HG02884 (cell line): ENCODE data around the gene IL1RL2.

ENCODE experiments used
- ATAC-seq: cut with Tn5 transposase; IDR thresholded peaks from one replicate; pipeline ENCODE4 v1.9.1; 2021; ENCODE audit warnings: mild to moderate bottlenecking, moderate library complexity; ENCODE audit not compliant: unreplicated experiment

The IL1RL2 gene

DNA sequence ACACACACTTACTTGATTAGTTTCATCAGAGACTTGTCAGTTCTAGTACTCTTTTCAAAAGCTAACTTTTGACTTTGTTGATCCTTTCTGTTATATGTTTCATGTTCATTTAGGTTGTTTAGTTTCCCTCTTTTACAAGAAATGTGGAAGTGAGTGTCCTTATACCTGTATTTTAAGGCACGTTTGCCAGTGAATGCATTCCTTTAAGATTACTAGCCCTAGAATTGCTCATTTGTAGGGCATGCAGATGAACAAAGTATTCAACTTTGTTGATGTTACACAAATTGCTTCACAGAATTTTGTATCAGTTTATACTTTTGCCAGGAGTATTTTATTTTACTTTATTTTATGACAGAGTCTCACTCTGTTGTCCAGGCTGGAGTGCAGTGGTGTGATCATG lies 6.3 kb downstream of the IL1RL2 start:
- no peak for ATAC-seq

DNA sequence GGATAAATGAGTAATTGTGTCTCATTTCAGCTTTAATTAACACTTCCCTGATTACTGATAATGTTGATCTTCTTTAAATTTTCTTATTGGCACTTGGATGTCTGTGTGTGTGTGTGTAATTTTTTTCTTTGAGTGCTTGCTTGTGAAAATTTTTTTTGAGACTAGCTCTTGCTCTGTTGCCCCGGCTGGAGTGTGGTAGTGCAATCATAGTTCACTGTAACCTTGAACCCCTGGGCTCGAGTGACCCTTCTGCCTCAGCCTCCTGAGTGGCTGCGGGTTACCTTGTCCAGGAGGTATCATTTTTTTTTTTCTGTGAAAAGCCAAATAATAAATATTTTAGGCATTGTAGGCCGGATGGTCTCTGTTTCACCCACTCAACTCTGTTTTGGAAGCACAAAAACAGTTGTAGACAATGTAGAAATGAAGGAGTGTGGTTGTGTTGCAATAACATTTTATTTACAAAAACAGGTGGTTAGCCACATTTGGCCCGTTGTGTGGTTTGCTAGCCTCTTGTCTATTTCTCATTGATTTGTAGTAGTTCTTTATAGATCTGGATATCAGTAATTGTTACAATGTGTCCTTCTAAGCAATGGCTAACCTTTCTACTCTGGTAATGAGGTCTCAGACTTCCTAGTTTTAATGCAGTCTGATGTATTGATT lies 7.9 kb downstream of the IL1RL2 start:
- ATAC-seq, result no peak

DNA sequence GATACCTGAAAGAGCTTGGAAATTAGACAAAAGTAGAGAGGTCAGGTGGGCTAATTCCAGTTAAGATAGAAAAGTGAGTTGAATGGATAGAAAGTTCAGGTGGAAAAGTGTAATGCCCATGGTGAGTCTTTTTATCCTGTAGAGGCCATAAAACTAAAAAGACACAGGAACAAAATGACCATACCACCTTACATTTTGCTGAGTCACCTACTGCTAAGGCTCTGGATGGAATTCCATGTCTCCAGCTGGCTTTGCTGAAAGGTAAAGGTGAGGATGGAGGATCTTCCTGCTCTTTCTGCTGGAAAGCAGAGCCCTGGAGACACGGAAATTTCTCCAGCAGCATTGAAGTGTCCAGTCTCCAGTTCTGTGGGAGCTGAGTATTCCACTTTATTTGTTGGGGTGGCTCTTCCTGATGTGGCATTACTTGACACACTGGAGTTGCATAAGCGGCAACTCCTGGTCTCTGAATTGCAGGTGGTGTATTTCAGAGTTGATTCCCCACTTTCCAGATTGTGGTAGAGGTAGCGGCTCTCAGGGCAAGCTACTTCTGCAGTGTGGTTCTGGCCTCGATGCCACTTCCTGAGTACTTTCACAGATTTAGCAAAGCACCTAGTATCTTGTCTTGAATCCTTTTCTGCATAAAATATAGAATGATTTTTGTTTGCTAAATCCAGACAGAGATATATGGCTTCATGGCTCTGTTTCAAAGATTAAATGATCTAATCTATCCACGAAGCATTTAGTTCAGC lies 10.7 kb downstream of the IL1RL2 start:
- ATAC-seq, result no peak

DNA sequence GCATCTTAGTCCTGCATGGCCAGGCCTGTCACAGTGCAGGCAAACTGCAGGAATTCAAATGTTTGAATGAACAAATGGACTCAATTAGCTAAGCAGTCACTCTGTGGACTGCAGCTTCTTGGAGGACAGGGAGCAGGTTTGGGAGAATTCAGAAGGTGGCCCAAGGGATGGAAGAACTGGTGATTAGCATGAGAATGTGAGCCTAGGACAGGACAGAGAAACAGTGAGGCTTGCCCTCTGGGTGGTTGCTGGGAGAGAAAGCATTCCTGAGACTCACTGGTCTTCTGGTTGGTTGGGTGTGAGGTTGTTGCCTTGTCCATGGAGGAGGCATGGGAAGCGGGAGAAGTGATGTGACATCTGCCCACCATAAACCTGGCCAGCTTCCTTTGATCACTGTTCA lies 13.7 kb downstream of the IL1RL2 start:
- ATAC-seq, result no peak

DNA sequence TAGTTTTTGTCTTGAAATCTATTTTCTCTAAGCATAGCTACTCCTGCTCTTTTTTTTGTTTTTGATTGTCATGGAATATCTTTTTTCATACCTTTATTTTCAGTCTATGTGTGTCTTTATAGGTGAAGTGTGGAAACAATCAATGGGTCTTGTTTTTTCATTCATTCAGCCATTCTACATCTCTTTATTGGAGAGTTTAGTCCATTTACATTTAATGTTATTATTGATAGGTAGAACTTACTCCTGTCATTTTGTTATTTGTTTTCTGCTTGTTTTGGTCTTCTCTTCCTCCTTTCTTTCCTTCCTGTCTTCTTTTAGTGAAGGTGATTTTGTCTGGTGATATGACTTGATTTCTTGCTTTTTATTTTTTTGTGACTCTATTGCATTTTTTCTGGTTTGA lies 17.8 kb downstream of the IL1RL2 start:
- no peak for ATAC-seq

DNA sequence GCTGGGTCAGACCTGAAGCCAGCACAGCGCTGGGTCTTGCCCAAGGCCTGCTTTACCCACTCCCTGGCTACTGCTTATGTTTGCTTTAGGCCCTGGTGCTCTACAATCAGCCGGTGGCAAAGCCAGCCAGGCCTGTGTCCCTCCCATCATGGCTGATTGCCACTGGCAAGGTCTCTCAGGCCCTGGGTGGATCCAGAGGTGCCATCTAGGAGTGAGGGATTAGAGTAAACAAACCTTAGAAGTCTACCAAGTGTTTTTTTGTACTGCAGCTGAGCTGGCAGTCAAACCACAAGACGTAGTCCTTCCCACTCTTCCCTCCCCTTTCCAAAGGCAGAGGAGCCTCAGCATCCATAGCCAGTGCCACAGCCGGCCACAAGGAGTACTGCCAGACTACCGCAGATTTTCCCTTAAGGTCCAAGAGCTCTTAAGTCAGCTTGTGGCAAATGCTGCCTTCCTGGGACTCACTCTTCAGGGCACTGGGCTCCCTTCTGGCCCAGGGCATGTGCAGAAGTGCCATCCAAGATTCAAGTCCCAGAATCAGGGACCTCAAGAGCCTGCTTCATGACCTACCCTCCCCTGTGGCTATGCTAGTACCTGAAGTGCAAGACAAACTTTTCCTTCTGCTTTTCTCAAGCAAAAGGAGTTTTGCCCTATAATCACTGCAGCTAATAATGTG lies 20.0 kb downstream of the IL1RL2 start:
- ATAC-seq, result no peak

DNA sequence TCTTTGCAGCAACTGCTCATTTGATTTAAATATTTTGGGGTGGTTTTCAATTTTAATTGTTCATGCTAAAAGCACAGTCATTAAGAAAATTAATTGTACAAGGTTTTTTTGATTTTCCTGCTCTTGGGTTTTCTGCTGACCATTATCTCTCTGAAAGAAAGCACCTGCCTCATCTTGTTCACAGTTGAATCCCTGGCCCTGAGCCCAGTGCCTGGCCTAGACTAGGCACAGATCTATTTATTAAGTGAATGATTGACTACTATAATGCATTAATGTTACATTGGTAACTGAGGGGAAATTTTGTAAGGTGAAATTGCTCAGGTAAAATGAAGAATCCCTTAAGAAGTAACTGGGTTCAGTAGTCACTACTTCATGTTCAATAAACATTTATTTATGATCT lies 22.0 kb downstream of the IL1RL2 start:
- no peak for ATAC-seq

DNA sequence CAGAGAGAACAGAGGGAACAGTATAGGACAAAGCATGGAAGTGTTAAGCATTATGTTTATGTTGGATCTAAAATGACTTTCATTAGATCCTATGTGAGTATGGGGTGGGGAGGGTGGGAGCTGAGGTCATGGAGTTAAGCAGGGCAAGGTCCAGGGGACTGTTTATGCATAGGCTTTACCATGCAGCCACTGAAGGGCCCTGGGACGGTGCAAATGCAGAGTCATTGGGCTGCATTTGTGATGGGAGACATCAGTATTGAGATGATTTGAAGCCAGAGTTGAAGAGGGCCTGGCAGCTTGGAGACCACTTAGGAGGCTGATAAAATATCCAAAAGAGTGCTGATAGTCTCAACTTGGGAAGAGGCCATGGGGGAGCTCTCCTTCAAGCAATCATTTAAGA lies 22.7 kb downstream of the IL1RL2 start:
- no peak for ATAC-seq

DNA sequence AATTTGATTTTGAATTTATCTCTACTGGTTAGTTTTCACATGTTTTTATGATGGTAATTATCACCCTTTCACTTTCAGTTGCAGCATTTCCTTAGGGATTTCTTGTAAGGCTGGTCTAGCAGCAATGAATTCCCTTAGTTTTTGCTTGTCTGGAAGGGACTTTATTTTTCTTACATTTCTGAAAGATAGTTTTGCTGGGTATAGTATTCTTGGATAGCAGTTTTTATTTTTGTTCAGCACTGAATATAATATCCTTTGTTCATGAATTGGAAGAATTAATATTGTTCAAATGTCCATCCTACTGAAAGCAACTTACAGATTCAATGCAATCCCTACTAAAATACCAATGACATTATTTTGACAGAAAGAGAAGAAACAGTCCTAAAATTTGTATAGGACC lies 30.2 kb downstream of the IL1RL2 start:
- ATAC-seq, result no peak

DNA sequence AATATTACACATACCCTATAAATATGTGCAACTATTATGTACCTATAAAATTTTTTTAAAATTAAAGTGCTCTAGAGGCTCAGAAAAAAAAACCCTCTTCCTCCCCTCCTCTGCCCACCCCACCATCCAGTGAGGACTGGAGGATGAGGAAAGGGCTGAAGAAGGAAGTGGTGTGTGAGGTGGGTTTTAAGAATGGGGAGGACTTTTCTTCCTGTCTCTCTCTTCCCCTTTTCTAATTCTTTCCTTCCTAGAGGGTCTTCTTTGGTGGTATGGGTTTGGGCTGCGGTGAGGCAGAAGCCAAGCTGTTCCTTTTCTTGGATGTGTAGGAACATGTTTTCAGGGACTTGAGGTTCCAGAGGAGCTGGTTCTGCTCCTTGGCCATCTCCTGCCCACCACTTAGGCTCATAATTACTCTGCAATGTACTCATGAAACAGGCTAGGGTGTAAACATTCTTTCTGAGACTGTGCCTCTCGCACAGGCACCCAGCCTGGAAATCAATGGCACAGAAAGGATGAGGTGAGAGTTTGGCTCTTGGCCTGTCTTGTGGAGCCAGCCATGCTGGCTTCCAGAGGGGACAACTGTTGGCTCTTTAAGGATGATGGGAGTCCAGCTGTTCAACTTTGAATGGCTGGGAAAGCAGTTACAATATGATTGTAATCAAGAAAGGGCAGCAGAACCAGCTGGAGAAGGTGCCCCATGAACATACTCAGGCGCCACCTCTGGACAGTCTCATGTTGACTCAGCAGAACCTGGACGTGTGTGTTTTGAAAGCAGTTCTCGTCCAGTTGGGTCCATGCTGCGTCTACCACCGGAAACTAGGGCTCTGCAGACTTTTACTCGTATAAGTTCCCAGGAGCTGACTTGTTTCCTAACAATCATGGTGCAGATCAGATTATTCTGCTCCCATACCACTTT lies 38.3 kb downstream of the IL1RL2 start:
- ATAC-seq, result no peak

DNA sequence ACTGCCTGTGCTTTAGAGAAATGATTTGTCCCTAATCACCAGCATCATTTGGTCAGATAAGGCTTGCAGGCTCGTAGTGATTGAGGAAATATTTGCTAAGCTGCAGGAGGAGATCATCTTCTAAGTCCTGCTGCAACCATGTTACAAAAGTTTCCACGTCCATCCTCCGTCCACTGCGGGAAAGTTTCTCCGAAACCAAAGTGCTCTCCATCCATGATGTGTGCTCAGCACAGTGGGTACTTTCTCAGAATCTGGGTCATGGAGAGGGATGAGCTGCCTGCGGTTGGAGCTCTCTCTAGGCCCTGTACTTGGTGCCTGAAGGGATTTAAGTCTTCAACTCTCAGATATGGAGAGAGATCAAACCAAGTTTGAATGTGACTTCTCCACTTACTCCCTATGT lies 39.3 kb downstream of the IL1RL2 start:
- ATAC-seq, result no peak

DNA sequence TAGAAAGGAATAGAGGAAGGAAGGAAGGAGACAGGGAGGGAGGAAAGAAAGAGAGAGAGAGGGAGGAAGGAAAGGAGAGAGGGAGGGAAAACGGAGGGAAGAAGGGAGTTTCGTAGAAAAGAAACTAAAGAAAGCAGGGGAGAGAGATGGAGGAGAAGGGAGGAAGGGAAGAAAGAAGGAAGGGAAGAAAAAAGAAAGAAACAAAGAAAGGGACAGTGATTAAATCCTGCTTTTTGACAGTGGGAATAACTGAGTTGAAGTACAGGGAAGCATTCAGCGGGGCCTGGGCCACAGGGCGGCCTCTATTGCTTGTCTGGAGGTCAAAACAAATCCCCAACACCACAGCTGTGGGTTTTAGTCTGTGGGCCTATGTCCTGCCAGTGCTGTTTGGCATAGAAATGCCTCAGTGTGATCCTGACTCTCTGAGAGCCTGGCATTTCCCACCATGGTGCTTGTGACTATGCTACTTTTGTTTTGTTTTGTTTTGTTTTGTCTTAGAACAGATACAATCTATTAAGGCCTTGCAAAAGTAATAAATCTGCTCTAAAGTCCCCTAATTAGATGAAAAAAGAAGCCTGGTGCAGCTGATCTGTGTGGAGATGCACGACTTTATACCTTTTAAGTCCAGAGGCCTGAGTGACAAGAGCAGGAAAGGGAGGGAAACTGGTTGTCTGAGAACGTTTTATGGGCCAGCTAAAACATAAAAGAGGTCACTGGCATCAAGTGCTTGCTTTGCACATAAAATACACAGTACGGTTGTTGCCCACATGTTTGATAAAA lies 40.0 kb downstream of the IL1RL2 start:
- no peak for ATAC-seq

DNA sequence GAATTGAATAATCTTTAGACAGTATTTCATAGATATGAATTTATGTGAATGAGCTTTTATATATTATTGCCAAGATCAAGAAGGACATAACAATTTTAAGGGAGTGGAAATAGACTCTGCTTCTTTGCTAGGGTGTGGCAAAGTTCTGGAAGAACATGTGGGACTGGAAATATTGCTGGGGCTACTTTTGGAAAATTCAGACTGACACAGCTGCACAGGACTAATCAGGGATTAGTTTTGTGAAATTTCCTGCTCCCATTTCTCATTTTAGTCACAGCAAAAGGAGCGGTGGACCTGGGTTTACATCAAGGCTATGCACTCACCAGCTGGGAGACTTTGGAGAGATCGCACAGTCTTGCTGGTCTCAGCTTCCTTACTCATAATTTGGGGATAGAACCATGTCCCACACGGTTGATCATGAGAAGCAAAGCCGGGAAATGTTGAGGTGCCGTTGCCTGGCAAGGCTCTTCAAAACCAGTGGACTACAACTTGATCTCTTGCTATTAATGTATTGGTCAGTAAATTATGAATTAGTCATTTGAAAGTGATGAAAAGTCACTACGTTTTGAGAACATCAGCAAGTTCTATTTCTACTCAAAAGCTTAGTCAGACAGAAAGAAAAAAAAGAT lies 42.4 kb downstream of the IL1RL2 start:
- no peak for ATAC-seq

DNA sequence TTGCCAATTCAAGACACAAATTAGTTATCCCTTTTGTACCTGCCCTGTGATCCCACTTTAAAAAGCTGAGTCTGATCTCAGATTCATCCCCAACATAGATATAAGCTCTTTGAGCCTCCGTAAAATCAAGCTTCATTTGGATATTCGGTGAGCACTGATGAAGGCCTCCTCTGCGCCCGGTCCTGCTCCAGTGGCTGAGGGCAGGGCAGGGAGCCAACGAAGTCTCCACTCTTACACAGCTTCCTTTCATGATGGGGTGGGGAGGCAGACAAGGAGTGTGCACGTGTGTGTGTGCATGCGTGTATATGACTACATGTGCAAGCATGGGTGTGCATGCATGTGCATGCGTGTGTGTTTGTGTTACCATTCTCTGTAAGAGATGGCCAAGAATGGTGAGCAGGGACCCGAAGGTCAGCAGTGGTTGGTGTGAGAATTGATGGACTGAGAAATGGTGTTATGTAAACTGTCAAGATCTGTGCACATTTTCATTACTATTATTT lies 43.6 kb downstream of the IL1RL2 start:
- no peak for ATAC-seq

DNA sequence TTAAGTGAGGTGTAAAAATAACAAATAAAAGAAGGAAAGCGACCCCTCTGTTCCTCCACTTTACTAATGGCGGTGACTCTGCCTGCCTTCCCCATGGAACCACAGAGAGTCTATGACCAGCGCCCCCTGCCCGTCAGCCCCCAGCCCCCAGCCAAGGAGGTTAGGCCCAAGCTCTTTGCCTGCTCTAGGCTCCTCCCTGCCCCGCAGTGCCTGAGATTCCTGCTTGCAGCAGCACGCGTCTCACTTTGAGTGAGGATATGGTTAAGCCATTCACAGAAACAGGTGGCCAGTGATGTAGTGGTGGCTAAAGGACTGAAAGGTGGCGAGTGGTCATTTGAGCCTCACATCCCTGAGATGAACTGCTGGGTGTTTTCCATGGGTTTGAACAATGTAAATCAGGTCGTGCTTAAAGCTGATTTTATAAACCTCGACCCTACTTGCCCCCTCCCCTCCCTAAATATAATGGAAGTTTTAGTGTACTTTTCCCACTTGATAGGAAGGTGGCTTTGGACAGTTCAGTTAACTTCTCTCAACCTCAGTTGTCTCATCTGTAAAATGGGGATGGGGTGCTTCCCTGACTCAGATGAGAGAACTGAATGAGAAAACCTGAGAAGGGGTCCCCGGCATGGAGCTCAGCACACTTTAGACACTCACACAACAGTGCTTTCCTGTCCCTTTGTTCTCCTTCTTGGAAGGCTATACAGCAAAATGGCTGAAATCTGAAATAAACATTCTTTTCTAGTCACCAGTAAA lies 46.5 kb downstream of the IL1RL2 start:
- ATAC-seq, result no peak

DNA sequence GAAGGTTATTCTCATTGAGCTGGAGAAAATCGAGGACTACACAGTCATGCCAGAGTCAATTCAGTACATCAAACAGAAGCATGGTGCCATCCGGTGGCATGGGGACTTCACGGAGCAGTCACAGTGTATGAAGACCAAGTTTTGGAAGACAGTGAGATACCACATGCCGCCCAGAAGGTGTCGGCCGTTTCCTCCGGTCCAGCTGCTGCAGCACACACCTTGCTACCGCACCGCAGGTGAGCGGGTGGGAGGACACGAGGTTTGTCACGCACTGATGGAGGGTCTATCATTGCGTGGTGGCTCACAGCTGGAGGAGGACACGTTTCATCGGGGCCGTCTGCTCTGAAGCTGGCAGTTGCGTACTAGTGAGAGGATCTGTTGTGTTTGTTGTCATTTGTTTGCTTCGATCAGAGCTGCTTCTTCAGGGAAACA lies 48.2 kb downstream of the IL1RL2 start:
- no peak for ATAC-seq

DNA sequence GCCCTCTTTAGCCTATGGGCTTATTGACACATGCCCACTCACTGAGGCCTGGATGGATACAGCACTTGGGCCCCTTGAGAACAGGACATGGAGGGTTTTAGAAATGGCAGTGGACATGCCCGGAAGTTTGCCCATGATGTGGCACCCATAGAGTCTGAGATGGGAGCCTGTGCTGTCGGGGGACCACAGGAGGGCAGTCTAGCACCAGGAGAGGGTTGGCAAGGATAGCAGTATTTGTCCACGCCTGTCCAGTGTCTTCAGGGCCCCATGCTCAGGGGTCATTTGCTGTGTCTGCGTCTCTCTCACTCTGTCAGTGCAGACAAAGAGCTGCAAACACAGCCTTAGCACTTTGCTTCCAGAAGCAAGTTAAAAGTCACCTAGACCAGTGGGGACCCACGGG lies 48.7 kb downstream of the IL1RL2 start:
- ATAC-seq, result no peak

DNA sequence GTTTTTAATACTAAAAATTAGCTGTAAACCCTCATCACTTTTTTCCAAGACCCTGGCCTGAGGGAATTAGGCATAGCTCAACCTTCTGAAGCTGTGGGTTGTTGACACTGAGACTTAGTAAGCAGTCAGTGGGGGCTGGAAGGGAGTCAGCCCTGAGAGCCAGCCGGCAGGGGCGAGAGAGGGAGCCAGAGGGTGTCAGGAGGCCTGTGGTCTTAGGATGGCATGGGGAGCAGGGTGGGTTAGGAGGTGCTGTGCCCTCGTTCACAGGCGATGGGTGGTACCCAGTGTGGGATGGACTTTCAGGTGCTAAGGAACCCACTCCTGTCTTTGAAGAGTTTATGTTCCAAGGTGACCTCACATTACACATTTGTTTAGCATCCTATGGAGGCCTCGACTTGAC lies 49.3 kb downstream of the IL1RL2 start:
- ATAC-seq, result no peak

DNA sequence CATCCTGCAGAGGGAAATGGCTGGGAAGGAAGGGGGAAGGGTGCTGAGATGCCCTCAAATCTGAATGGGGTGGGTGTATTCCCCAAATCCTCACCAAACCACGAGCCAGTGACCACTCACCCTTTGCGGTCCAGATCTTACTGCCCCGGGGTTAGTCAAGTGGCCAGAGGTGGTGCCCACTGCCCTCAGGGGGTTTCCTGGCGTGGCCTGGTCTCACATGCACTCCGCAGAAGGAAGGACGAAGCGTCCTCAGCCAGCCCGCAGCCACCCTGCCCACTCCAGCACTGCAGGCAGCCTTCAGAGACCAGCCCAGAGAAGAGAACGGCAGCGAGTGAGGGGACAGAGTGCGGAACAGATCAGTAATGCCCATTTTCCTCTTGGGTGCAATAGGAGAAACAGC lies 50.4 kb downstream of the IL1RL2 start:
- no peak for ATAC-seq
